Adipocyte (in vitro differentiated cells): ENCODE results near the gene OPTC.

Experiments
- DNase-seq: peaks from one replicate; pipeline ENCODE4 v3.0.0-alpha.2; 2015; ENCODE audit warnings: low read depth
- H3K27me3 ChIP-seq: replicated peaks from 2 replicates; pipeline ENCODE4 v1.7.0; 2013; ENCODE audit warnings: mild to moderate bottlenecking, low read length, moderate library complexity; ENCODE audit not compliant: control insufficient read depth, insufficient read depth
- H3K36me3 ChIP-seq: 2 replicates; pipeline ENCODE4 v1.7.0; 2013; ENCODE audit warnings: low read length, mild to moderate bottlenecking, moderate library complexity; ENCODE audit not compliant: control insufficient read depth, insufficient read depth, severe bottlenecking
- H3K4me1 ChIP-seq: 2 replicates; pipeline ENCODE4 v1.7.0; 2013; ENCODE audit warnings: mild to moderate bottlenecking, low read length, moderate library complexity; ENCODE audit not compliant: control insufficient read depth, insufficient read depth
- H3K4me3 ChIP-seq: 2 replicates; pipeline ENCODE4 v1.7.0; 2013; ENCODE audit warnings: mild to moderate bottlenecking, low read length, moderate library complexity
- H3K9ac ChIP-seq: 2 replicates; pipeline ENCODE4 v1.7.0; 2013; ENCODE audit warnings: mild to moderate bottlenecking, low read length, moderate library complexity
- H3K9me3 ChIP-seq: 2 replicates; pipeline ENCODE4 v1.7.0; 2013; ENCODE audit warnings: mild to moderate bottlenecking, low read length, moderate library complexity; ENCODE audit not compliant: control insufficient read depth

The OPTC gene

DNA sequence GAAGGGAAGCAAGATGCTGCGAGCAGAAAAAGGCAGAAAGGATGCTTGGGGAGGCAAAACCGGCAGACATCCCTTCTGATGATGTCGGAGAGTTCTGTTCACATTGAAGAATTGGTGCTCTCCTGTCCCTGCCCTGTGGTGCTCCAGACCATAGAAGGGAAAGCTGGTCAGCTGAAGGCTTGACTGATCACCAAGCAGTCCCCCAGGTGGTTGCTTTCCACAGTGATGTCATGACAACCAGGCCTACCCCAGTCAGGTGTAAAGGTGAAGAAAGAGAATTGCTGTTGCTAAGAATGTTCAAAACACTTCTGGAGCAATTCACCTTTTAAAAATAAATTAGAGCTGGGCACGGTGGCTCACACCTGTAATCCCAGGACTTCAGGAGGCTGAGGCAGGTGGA lies 59.5 kb downstream of the OPTC start:
- Histone ChIP-seq H3K27me3 (no peaks in the 10 kb centered on the region), H3K9me3 (no peaks in the 10 kb centered on the region), H3K4me1 (peaks cover 53% of the 10 kb centered on the region), H3K9ac (no peak overlapping the region), H3K36me3 (no peaks in the 10 kb centered on the region), H3K4me3 (no peak overlapping the region)
- no peak for DNase-seq

DNA sequence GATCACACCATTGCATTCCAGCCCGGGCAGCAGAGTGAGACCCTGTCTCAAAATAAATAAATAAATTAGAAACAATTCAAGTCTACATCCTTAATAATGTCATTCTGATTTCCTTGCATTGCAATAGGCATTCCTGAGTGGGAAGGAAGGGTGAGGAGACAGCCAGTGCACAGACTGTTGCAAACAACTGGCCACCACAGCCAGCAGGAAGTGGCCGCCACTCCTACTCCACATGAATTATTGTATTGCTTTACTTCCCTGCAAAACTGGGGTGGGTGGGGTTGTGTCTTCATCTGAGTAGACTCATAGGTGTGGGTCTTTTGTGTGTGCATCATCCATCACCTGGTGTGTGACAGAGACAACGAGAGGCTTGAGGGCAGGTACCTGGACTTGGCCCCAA lies 60.1 kb downstream of the OPTC start:
- no peak overlapping the region for H3K4me3 ChIP-seq
- H3K9ac ChIP-seq: no peak overlapping the region
- no peaks in the 10 kb centered on the region for H3K36me3 ChIP-seq
- peaks cover 53% of the 10 kb centered on the region for H3K4me1 ChIP-seq
- no peak for DNase-seq
- H3K27me3 ChIP-seq: no peaks in the 10 kb centered on the region
- H3K9me3 ChIP-seq: no peaks in the 10 kb centered on the region

DNA sequence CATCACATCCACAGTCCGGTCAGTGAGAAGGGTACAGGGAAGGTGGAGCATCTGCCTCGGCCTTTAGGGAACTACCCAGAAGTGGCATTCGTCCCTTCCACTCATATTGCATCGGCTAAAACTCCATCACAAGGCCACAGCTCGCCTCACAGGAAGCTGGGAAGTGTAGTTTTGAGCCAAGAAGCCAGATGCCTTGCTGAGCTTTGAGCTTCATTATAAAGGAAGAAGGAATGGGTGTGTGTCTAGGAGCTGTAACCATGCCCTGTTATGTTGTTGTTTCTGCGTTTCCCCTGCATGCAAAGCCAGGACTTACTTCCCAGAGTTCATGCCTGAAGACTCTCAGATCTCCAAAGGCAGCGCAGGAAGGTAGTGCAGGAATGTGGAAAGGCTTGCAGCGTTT lies 61.1 kb downstream of the OPTC start:
- H3K4me1 ChIP-seq: peaks cover 51% of the 10 kb centered on the region
- DNase-seq: peak; percentile 37
- no peaks in the 10 kb centered on the region for H3K36me3 ChIP-seq
- H3K9ac ChIP-seq: peak overlapping the region; percentile 88
- H3K27me3 ChIP-seq: no peaks in the 10 kb centered on the region
- H3K4me3 ChIP-seq: peak overlapping the region; percentile 66
- H3K9me3 ChIP-seq: no peaks in the 10 kb centered on the region

DNA sequence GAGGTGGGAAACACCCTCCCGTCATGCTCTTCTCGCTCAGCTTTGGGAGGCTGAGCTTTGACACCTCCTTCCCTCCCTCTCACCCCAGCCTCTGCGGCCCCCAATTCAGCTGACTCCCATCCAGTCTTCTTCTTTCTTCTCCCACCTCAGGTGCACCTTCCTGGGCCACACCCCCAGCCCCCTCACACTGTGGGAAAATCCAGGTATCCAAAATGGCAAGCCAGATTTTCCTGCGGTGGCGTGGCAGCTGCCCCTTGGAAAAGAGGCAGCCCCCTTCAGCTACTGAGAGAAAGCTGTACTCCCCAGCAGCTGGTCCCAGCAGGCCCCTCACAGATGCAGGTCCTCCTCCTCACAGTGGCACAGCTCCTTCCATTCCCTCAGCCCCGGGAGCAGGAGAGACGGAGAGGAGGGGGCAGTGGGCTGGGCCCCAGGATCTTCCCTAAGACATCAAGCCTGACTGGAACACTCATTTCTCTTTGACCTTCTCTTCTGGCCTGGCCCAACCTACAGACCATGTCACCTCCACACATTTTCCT lies 61.6 kb downstream of the OPTC start:
- Histone ChIP-seq H3K4me3 (peak overlapping the region; percentile 66), H3K27me3 (no peaks in the 10 kb centered on the region), H3K36me3 (no peaks in the 10 kb centered on the region), H3K9ac (peak overlapping the region; percentile 88), H3K9me3 (no peaks in the 10 kb centered on the region), H3K4me1 (peaks cover 51% of the 10 kb centered on the region)
- DNase-seq: no peak

DNA sequence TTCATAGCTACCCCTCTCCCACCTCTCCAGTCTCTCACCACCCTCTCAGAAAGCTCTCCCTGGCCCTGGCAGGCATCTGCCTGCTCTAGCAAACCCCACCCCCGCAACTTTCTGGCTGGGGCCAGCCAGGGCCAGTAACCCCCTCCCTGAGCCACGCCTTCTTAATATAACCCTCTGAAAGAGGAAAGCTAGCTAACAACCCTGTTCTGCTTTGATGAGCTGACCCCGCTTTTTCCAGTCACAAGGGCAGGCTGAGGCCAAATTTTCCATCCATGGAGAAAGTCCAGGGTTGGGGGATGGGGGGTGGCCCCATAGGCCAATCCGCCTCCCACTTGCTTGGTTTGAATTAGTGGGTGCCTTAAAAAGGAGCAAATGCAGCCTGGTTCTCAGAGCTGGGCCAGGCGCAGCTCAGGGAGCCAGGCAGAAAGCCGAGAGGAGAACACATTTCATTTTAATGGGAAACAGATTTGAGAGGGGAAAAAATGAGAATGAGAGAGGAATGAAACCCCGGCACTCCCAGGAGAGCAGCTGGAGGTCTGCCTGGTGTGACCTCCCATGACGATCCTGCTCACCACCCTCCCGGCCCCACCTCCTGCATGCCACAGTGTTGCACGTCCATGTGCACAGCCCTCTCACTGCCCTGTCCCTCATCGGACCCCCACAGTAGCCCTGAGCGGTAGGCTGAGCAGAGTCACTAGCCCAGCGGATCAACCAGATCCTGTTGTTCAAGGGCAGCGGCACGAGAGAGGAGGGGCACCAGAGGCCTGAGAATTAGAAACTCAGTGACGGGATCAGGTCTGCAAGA lies 62.3 kb downstream of the OPTC start:
- DNase-seq: peak; percentile 96
- Histone ChIP-seq H3K9me3 (no peaks in the 10 kb centered on the region), H3K4me3 (peak overlapping the region; percentile 66)

DNA sequence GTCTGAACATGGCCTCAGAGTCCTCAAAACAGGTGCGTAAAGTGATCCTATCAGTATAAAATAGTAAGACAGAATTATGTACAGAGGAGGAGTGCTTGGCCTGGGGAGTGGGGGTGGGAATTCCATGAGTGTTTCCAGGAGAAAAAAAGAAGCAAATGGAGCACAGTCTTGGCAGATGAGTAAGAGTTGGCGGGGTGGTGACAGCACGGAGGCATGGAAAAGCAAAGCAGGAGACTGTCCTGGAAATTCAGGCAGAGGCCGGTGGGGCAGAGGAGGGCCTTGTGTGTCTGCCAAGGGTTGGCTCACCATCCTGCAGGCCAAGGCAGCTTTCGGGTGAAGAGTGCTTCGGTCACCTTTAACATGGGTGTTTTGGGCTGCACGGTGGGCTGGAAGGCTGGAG lies 63.4 kb downstream of the OPTC start:
- peaks cover 51% of the 10 kb centered on the region for H3K4me1 ChIP-seq
- no peaks in the 10 kb centered on the region for H3K36me3 ChIP-seq
- peak; percentile 79 for DNase-seq
- H3K4me3 ChIP-seq: peak overlapping the region; percentile 66
- peak overlapping the region; percentile 88 for H3K9ac ChIP-seq
- H3K27me3 ChIP-seq: no peaks in the 10 kb centered on the region
- no peaks in the 10 kb centered on the region for H3K9me3 ChIP-seq

More for the DNA sequence above, 62.3 kb downstream of the OPTC start:
- H3K27me3 ChIP-seq: no peaks in the 10 kb centered on the region
- peaks cover 51% of the 10 kb centered on the region for H3K4me1 ChIP-seq
- peak overlapping the region; percentile 88 for H3K9ac ChIP-seq
- H3K36me3 ChIP-seq: no peaks in the 10 kb centered on the region

DNA sequence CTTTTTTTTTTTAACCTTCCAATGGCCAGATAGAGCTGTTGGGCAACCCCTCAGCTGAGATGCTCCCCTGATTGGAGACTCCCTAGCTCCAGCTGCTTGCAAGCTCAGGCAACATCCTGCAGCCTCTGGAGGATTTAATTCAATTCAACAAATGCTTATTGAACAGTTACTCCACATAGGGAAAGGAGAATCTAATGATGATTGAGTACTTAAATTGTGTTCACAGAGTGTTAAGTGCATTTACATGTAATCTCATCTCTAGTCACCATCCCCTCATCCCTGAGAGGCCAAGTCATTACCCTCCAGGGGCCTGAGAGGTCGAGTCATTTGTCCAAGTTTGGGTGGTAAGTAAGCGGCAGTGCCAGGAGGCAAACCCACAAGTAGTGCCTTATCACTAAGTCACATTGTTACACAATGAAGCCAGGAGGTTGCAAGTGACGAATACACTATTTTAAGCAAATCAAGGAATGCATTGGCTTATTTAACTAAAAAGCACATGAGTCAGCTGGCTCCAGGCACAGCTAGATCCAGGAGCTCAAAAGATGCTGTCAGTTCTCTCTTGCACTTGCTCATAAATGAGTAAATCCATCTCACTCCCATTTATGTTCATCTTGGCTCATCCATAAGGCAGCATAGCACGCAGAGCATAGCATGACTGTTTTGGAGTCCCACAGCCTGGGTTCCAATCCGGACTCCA lies 64.3 kb downstream of the OPTC start:
- Histone ChIP-seq H3K4me1 (peaks cover 54% of the 10 kb centered on the region), H3K27me3 (no peaks in the 10 kb centered on the region), H3K9ac (peak overlapping the region; percentile 88), H3K36me3 (no peaks in the 10 kb centered on the region), H3K9me3 (no peaks in the 10 kb centered on the region), H3K4me3 (peak overlapping the region; percentile 66)
- peak; percentile 97 for DNase-seq
